GM19351 (cell line): Measurements from ENCODE around the gene GOT1.

Experiments
- ATAC-seq: cut with Tn5 transposase; IDR thresholded peaks from one replicate; pipeline ENCODE4 v1.9.1; 2021; ENCODE audit warnings: mild to moderate bottlenecking, moderate library complexity; ENCODE audit not compliant: unreplicated experiment

Gene GOT1

GRCh38 chr10:99433378-99434020, 3.1 kb upstream of the GOT1 start:
- no peak for ATAC-seq

GRCh38 chr10:99432881-99433280, 2.5 kb upstream of the GOT1 start:
- ATAC-seq, result no peak

- no peak for ATAC-seq
Measured at GRCh38 chr10:99432047-99432446, 1.6 kb upstream of the GOT1 start.

GRCh38 chr10:99431190-99431760, 851 bp upstream of the GOT1 start:
- no peak for ATAC-seq

GRCh38 chr10:99430116-99430450, 341 bp downstream of the GOT1 start:
- ATAC-seq, result peak; percentile 14

- no peak for ATAC-seq
Measured at GRCh38 chr10:99429517-99430095, 818 bp downstream of the GOT1 start.

GRCh38 chr10:99427566-99428190, 2.7 kb downstream of the GOT1 start:
- ATAC-seq, result no peak

GRCh38 chr10:99426689-99427088, 3.7 kb downstream of the GOT1 start:
- ATAC-seq, result no peak

- no peak for ATAC-seq
Measured at GRCh38 chr10:99425204-99425603, 5.2 kb downstream of the GOT1 start.

- ATAC-seq, result no peak
Measured at GRCh38 chr10:99424656-99425055, 5.8 kb downstream of the GOT1 start.

GRCh38 chr10:99422529-99423096, 7.8 kb downstream of the GOT1 start:
- ATAC-seq, result no peak

- no peak for ATAC-seq
Measured at GRCh38 chr10:99421233-99421739, 9.1 kb downstream of the GOT1 start.

GRCh38 chr10:99419688-99420087, 10.7 kb downstream of the GOT1 start:
- no peak for ATAC-seq

GRCh38 chr10:99418910-99419624, 11.4 kb downstream of the GOT1 start:
- ATAC-seq, result no peak

GRCh38 chr10:99412099-99412498, 18.3 kb downstream of the GOT1 start:
- ATAC-seq, result no peak

GRCh38 chr10:99411546-99411945, 18.9 kb downstream of the GOT1 start:
- ATAC-seq, result no peak

GRCh38 chr10:99410876-99411275, 19.5 kb downstream of the GOT1 start:
- ATAC-seq, result no peak

- no peak for ATAC-seq
Measured at GRCh38 chr10:99410146-99410545, 20.3 kb downstream of the GOT1 start.

- no peak for ATAC-seq
Measured at GRCh38 chr10:99406149-99406548, 24.3 kb downstream of the GOT1 start.

GRCh38 chr10:99403674-99404073, 26.8 kb downstream of the GOT1 start:
- no peak for ATAC-seq

- ATAC-seq, result no peak
Measured at GRCh38 chr10:99399664-99400063, 30.8 kb downstream of the GOT1 start.
